Measurements from ENCODE around the gene TBC1D8. TPM values are rescaled to one million over a fixed set of nuclear protein-coding genes. Genes with fewer than 3 reads are reported as not detected.

Gene TBC1D8
- total RNA-seq, 1 experiment from 2014 or later, result 51.7 TPM

DNA sequence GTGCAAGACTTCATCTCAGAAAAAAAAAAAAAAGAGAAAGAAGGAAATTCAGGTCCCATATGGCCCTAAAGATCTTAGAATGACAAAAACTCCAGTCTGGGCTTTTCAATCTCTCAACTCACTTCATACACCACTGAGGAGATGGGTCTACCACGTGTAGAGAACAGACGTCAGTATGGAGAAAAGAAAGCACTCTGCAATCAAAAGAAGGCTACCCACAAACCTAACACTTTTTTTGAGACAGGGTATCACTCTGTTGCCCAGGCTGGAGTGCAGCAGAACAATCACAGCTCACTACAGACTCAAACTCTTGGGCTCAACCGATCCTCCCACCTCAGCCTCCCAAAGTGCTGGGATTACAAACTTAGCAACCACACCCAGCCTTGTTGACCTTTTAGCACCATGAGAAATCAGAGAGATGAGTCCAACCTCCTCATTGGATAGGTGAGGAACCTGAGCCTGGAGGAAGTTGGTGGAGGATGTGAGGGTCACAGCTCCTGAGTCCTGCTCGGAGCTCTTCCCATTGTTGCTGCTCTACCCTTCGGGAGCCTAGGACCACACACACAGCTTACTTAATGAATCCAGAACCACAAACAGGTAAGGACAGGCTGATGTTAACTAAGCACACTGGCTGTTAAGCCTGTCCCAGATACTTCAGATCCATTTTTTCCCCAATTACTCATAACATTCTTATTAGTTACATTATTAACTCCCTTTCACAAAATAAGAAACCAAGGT lies 23.7 kb downstream of the TBC1D8 start:
- CTCF ChIA-PET, result interaction anchor here (0.5 to 1.1 kb wide), 2 partner anchors 89 to 100 kb away, joined by 3 to 4 read pairs; no protein-coding TSS in a partner anchor
- ATAC-seq (no peak), DNase-seq (ENCODE audit: low spot score) (no peak)
- Mint-ChIP-seq H3K27ac (peak overlapping the region; percentile 55; the same call in 1 of the 2 replicates), H3K9me3 (0 out of 2 replicates have a peak, but pooled peaks cover 2% of the 10 kb centered on the region), H3K4me3 (no peak overlapping the region), H3K4me1 (peaks cover 55% of the 10 kb centered on the region), H3K27me3 (ENCODE audit: low read depth) (no peaks in the 10 kb centered on the region), H3K36me3 (peaks cover 3% of the 10 kb centered on the region)
- TF ChIP-seq ZNF121 (CRISPR knock-in tag; IDR thresholded peaks at IDR 0.05) (no peak), TEAD4 (CRISPR knock-in tag; IDR thresholded peaks at IDR 0.05) (no peak), CREM (CRISPR knock-in tag; IDR thresholded peaks at IDR 0.05) (no peak), TCF7 (CRISPR knock-in tag; IDR thresholded peaks at IDR 0.05; ENCODE audit: low read depth) (no peak), NFE2L1 (CRISPR knock-in tag; IDR thresholded peaks at IDR 0.05) (no peak), ZNF138 (CRISPR knock-in tag; conservative IDR thresholded peaks at IDR 0.05) (no peak), TP53 (CRISPR knock-in tag; IDR thresholded peaks at IDR 0.05) (no peak), ETV6 (CRISPR knock-in tag; IDR thresholded peaks at IDR 0.05) (no peak), SMAD4 (CRISPR knock-in tag; IDR thresholded peaks at IDR 0.05) (no peak), TEAD1 (CRISPR knock-in tag; IDR thresholded peaks at IDR 0.05) (no peak)
- TF ChIP-seq, protein P1, sequence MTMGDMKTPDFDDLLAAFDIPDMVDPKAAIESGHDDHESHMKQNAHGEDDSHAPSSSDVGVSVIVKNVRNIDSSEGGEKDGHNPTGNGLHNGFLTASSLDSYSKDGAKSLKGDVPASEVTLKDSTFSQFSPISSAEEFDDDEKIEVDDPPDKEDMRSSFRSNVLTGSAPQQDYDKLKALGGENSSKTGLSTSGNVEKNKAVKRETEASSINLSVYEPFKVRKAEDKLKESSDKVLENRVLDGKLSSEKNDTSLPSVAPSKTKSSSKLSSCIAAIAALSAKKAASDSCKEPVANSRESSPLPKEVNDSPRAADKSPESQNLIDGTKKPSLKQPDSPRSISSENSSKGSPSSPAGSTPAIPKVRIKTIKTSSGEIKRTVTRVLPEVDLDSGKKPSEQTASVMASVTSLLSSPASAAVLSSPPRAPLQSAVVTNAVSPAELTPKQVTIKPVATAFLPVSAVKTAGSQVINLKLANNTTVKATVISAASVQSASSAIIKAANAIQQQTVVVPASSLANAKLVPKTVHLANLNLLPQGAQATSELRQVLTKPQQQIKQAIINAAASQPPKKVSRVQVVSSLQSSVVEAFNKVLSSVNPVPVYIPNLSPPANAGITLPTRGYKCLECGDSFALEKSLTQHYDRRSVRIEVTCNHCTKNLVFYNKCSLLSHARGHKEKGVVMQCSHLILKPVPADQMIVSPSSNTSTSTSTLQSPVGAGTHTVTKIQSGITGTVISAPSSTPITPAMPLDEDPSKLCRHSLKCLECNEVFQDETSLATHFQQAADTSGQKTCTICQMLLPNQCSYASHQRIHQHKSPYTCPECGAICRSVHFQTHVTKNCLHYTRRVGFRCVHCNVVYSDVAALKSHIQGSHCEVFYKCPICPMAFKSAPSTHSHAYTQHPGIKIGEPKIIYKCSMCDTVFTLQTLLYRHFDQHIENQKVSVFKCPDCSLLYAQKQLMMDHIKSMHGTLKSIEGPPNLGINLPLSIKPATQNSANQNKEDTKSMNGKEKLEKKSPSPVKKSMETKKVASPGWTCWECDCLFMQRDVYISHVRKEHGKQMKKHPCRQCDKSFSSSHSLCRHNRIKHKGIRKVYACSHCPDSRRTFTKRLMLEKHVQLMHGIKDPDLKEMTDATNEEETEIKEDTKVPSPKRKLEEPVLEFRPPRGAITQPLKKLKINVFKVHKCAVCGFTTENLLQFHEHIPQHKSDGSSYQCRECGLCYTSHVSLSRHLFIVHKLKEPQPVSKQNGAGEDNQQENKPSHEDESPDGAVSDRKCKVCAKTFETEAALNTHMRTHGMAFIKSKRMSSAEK (CRISPR knock-in tag; IDR thresholded peaks at IDR 0.05; ENCODE audit: borderline replicate concordance), result no peak
- TF ChIP-seq, protein P2, sequence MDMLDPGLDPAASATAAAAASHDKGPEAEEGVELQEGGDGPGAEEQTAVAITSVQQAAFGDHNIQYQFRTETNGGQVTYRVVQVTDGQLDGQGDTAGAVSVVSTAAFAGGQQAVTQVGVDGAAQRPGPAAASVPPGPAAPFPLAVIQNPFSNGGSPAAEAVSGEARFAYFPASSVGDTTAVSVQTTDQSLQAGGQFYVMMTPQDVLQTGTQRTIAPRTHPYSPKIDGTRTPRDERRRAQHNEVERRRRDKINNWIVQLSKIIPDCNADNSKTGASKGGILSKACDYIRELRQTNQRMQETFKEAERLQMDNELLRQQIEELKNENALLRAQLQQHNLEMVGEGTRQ (CRISPR knock-in tag; IDR thresholded peaks at IDR 0.05), result no peak
- TF ChIP-seq, protein P3, sequence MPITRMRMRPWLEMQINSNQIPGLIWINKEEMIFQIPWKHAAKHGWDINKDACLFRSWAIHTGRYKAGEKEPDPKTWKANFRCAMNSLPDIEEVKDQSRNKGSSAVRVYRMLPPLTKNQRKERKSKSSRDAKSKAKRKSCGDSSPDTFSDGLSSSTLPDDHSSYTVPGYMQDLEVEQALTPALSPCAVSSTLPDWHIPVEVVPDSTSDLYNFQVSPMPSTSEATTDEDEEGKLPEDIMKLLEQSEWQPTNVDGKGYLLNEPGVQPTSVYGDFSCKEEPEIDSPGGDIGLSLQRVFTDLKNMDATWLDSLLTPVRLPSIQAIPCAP (CRISPR knock-in tag; IDR thresholded peaks at IDR 0.05), result no peak
- TF ChIP-seq, protein P4, sequence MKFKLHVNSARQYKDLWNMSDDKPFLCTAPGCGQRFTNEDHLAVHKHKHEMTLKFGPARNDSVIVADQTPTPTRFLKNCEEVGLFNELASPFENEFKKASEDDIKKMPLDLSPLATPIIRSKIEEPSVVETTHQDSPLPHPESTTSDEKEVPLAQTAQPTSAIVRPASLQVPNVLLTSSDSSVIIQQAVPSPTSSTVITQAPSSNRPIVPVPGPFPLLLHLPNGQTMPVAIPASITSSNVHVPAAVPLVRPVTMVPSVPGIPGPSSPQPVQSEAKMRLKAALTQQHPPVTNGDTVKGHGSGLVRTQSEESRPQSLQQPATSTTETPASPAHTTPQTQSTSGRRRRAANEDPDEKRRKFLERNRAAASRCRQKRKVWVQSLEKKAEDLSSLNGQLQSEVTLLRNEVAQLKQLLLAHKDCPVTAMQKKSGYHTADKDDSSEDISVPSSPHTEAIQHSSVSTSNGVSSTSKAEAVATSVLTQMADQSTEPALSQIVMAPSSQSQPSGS (CRISPR knock-in tag; IDR thresholded peaks at IDR 0.05; ENCODE audit: borderline replicate concordance, low read depth), result no peak
- TF ChIP-seq, protein P5, sequence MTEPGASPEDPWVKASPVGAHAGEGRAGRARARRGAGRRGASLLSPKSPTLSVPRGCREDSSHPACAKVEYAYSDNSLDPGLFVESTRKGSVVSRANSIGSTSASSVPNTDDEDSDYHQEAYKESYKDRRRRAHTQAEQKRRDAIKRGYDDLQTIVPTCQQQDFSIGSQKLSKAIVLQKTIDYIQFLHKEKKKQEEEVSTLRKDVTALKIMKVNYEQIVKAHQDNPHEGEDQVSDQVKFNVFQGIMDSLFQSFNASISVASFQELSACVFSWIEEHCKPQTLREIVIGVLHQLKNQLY (CRISPR knock-in tag; IDR thresholded peaks at IDR 0.05), result no peak
- TF ChIP-seq, protein P6, sequence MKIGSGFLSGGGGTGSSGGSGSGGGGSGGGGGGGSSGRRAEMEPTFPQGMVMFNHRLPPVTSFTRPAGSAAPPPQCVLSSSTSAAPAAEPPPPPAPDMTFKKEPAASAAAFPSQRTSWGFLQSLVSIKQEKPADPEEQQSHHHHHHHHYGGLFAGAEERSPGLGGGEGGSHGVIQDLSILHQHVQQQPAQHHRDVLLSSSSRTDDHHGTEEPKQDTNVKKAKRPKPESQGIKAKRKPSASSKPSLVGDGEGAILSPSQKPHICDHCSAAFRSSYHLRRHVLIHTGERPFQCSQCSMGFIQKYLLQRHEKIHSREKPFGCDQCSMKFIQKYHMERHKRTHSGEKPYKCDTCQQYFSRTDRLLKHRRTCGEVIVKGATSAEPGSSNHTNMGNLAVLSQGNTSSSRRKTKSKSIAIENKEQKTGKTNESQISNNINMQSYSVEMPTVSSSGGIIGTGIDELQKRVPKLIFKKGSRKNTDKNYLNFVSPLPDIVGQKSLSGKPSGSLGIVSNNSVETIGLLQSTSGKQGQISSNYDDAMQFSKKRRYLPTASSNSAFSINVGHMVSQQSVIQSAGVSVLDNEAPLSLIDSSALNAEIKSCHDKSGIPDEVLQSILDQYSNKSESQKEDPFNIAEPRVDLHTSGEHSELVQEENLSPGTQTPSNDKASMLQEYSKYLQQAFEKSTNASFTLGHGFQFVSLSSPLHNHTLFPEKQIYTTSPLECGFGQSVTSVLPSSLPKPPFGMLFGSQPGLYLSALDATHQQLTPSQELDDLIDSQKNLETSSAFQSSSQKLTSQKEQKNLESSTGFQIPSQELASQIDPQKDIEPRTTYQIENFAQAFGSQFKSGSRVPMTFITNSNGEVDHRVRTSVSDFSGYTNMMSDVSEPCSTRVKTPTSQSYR (CRISPR knock-in tag; IDR thresholded peaks at IDR 0.05), result no peak
- TF ChIP-seq, protein P7, sequence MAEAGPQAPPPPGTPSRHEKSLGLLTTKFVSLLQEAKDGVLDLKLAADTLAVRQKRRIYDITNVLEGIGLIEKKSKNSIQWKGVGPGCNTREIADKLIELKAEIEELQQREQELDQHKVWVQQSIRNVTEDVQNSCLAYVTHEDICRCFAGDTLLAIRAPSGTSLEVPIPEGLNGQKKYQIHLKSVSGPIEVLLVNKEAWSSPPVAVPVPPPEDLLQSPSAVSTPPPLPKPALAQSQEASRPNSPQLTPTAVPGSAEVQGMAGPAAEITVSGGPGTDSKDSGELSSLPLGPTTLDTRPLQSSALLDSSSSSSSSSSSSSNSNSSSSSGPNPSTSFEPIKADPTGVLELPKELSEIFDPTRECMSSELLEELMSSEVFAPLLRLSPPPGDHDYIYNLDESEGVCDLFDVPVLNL (CRISPR knock-in tag; IDR thresholded peaks at IDR 0.05; ENCODE audit: borderline replicate concordance, low read depth), result no peak
- POLR2A ChIA-PET, result interaction anchor here (0.7 kb wide), 1 partner anchor 572 kb away, joined by 4 read pairs; no protein-coding TSS in a partner anchor
